HG03039 (cell line): ENCODE measurements around the gene GET4.
"Not testable (repeated sequence)": the region's sequence is repeated elsewhere in the genome, so short reads cannot be mapped to it uniquely, and the experiment has no call there.

Experiments used
- ATAC-seq: cut with Tn5 transposase; IDR thresholded peaks from one replicate; pipeline ENCODE4 v1.9.1; 2021; ENCODE audit warnings: mild to moderate bottlenecking, moderate library complexity; ENCODE audit not compliant: unreplicated experiment

Gene GET4

DNA sequence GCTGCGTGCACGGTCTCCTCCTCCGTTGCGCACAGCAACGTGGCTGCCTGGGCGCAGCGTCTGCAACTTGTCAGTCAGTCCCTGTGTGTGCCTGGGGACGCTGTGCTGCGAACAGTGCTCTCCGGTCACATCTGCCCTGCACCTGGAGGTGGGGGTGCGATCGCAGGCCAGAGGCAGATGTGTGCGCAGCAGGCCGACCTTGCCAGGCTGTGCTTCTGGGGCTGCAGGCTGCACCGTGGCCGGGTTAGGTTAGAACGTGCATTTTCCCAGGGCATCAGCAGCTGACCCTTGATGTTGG, 8.2 kb upstream of the GET4 start:
- ATAC-seq: no peak

DNA sequence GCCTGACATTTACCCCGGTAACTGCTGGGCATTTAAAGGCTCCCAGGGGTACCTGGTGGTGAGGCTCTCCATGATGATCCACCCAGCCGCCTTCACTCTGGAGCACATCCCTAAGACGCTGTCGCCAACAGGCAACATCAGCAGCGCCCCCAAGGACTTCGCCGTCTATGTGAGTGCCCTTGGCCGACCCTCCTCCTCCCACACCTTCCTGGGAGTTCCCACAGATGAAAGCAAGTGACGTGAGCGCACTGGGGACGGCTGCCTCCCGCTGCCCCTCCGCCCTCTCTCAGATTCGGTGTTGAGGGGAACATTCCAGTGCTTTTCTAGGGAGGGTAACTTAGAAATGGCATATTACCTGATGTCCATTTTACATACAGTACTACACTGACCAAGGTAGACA, 7.0 kb upstream of the GET4 start:
- no peak for ATAC-seq

DNA sequence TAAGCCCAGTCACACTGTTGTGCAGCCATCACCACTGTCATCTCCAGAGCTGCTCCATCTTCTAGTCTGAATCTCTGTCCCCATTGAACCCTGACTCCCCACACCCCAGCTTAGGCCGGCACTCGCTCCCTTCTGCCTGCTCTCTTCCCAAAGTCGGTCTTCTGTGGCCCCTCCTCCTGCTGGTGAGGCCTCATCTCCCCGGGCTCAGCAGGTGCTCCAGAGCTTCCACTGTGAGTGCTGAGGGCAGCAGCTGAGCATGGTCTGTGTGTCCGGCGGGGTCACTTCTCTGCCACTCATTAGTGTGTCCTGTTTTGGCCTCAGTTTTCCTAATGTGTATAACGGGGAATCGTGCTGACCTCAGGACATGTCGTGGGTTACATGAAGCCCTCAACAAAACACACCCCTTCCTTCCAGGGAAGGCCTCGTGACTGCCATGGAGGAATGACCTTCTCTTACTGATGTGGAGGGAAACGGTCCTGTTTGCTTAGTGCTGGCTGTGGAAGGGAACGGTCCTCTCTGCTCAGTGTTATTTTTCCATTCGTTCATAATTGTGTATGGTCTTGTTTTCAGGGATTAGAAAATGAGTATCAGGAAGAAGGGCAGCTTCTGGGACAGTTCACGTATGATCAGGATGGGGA, 4.3 kb upstream of the GET4 start:
- ATAC-seq: no peak

DNA sequence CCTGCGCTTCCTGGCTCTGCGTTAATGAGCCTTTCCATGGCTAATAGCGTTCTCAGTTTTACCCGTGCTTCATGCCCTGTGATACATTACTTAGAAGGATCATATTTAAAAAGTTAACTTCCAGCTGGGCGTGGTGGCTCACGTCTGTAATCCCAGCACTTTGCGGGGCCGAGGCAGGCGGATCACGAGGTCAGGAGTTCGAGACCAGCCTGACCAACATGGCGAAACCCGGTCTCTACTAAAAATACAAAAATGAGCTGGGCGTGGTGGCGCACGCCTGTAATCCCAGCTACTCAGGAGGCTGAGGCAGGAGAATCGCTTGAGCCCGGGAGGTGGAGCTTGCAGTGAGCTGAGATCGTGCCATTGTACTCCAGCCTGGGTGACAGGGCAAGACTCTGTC, 3.7 kb upstream of the GET4 start:
- not testable (repeated sequence) for ATAC-seq

DNA sequence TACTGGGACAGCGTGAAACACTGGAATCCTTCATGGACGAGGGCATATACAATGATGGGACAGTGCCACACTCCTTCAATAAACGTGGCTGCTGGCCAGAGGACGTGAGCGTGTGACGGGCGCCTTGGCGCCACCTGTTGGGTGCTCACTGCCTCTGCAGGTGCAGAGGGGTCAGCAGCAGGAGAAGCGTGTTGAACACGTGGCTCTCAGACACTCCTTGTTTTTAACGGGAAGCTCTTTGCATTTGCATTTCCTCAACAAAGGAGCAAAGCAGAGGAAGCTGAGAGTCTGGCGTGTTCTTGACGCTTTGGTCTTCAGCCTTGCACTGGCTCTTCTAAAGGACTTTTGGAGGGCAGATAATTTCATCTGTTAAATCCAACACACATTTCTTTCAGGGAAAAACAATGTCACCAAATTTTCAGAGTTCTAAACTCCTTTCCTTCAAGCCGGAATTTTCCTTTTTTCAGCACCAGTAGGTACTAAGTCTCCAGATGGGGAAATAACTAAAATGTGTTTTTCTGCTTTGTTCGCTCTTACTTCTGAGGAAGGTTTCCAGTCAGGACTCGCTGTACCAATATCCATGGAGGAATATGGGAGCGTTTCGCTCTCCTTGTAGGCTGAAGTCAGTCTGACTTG, 2.9 kb upstream of the GET4 start:
- ATAC-seq: no peak

DNA sequence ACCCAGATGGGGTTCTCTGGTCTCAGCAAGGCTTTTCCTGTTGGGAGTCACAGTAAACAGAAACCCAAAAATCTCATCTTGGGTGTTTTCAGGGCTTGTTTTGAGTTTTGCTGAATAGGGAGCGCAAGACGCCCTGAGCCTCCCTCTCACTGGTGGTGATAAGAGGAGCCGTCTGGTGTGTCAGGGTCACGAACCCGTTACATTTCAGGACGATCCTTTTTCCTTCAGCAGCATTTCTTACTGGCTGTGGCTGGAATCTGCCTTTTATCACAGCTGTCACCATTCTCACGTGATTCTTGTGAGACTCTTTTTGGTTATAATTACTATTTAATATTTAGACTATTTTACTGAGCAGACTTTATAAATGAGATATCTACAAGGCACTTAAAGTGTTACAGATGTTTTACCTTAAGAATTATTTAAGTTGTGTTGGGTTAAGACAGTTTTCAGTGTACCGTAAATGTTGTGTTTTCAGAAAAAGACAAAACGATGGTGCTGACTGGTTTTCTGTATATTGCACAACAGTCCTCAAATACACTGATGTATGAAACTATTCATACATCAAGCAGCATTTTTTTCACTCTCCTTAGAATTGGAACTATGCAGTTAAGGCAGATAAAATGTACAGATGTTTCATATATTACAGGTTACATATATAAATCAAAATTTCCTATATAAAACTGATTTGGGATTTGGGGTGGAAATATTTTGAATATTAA, 2.2 kb upstream of the GET4 start:
- no peak for ATAC-seq

DNA sequence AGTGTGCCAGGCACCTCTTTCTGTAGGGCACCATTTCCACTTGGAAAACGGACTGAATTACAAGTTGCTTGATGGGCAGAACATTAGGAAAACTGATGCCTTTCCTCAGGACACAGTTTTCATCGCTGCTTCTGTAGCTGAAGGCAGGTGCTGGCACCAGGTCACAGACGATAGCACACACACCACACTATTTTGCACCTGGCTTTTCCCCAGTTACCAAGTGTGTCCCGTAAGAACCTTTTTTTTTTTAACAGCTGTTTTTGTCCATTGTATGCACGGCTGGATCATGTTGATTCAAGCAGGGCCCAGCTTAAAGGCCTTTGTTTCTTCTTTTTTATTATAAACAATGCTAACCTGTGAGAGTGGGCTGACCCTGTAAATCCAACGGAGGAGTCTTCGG, 1.3 kb upstream of the GET4 start:
- no peak for ATAC-seq

DNA sequence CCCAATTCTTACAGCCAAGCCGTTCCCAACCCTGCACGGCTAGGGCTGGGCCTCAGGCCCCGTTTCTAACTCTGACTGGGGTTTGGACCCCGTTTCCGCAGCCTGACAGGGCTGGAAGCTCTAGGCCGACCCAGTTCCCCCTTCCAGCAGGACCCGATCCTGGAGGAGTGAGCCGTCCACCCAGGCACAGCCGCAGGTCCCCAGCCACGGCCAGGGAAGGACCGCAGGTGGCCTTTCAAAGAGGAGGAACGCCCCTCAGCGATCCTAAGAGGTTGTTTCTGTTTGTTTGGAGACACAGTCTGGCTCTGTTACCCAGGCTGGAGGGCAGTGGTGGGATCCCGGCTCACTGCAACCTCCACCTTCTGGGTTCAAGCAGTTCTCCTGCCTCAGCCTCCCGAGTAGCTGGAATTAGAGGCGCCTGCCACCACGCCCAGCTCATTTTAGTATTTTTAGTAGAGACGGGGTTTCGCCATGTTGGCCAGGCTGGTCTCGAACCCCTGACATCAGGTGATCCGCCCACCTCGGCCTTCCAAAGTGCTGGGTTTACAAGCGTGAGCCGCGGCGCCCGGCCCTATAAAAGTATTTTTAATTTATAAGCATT, 778 bp upstream of the GET4 start:
- ATAC-seq: no peak

DNA sequence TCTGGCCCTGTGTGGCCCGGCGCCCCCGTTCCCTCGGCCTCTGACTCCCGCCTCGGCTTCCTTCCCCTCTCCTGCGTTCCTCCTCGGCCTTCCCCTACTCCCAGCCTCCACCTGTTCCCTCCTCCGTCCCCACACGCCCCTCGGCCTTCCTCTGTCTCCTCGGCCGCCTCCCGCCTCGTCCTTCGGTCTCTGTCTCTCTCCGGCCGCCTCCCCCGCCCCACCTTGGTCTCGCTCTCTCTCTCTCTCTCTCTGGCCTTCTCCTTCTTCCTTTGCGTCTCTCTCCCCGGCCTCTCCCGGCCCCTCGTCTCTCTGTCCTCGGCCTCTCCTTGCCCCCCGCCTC, 588 bp downstream of the GET4 start:
- peak; percentile 14 for ATAC-seq

DNA sequence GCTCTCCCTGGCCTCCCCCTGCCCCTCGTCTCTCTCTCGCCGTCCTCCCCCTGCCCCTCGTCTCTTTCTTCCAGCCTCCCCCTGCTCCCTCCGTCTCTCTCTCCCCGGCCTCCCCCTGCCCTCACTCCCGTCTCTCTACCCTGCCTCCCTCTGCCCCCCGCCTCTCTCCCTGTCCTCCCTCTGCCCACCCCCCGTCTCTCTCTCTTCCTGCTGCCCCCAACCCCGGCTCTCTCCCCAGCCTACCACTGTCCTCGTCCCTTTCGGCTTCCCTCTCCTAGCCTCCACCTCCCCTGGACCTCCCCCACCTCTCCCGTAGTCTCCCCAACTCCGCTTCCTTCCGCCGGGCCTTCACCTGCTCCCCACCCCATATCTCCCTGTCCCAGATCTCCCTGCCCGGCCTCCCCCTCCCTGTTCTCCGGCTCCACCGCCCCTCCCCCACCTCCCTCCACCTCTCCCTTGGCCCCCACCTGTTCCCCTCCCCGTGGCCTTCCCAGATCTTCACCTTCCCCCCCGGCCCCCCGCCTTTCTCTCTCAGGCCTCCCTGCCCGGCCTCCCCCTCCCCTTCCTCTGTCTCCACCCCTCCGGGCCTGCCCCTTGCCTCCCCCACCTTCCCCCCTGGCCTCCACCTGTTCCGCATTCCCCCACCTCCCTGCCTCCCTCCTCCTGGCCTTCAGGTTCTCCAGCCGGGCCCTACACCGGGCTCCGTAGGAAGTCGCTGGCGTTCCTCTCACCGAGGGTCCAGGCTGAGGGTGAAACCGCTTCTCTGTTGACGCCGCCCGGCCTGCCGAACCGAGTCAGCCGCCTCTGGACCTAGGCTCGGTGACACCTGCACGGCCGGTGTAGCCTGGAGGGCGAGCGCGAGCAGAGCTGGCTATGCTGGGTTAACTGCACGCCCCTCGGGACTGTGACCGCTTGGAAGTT, 1.2 kb downstream of the GET4 start:
- ATAC-seq: no peak

DNA sequence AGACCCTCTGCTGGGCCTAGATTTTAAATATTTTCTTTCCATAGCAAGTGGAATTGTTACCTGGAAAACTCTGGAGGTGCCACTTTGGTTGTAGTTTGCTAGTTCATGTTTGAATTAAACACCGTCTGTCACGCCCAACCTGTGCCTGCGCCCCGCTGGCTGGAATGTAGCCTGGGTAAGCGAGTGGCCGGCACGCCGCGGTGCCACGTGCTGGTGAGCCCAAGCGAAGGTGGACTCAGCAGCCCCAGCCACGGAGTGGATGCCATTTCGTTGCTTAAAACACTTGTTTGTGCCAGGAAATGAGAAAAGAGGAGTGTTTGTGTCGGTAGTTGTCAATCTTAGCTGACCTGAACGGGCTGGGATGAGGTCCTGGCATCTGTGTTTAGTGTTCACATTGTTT, 2.7 kb downstream of the GET4 start:
- no peak for ATAC-seq

DNA sequence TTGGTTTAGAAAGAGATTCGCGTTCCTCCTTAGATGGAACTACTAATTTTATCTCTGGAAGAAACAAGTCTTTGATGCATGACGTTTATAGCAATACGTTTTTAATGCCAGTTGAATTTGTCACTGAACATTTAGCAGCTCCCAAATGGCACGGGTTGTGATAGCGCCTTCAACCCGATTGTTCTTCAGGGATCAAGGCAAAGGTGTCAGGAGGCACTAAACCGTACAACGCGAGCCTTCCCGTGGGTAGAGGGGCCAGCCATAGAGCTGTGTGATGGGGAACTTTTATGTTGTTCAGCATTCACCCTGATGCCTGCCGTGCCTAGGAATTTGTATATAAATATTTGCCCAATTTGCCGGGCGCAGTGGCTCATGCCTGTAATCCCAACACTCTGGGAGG, 3.4 kb downstream of the GET4 start:
- ATAC-seq: no peak

DNA sequence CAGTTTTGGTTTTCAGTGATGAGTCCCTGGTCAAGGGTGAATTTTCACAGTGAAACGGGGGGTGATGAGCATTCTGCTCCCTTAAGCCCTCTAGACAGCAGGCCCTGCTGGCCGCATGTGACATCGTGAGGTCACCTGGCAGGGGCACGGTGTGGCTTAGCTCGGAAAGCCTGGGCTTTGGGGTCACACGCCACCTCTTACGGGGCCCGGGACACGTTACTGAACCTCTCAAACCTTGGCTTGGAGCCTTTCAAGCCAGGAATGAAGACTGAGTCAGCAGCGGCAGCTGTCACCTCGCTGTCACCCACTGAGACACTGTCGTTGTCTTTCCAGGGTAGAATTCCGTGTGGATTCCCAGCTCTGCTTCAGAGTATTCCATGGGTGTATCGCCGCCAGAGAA, 4.1 kb downstream of the GET4 start:
- no peak for ATAC-seq

DNA sequence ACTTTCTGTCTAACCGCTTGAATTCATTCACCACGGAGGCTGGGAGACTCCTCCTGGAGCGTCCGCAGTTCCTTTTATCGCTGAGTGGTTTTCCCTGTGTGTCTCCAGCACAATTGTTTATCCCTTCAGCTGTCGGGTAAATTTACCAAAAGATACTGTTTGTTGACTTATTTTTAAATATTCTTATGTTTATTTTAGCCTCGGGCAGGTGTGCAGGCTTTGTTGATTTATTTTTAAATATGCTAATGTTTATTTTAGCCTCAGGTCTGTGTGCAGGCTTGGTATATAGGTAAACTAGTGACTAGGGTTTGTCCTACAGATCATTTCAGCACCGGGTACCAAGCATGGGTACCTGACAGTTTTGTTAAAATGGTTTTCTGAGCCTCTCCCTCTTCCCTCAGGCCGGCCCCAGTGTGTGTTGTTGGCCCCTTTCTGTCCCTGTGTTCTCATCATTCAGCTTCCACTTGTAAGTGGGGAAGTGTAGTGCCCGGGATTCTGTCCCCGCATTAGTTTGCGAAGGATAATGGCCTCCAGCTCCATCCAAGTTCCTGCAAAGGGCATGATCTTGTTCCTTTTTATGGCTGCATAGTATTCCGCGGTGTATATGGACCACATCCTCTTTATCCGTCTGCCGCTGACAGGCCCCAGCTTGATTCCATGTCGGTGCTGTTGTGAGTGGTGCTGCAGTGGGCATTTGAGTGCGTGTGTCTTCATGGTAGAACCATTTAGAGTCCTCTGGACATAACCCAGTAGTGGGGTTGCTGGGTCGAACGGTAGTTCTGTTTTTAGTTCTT, 5.3 kb downstream of the GET4 start:
- no peak for ATAC-seq

DNA sequence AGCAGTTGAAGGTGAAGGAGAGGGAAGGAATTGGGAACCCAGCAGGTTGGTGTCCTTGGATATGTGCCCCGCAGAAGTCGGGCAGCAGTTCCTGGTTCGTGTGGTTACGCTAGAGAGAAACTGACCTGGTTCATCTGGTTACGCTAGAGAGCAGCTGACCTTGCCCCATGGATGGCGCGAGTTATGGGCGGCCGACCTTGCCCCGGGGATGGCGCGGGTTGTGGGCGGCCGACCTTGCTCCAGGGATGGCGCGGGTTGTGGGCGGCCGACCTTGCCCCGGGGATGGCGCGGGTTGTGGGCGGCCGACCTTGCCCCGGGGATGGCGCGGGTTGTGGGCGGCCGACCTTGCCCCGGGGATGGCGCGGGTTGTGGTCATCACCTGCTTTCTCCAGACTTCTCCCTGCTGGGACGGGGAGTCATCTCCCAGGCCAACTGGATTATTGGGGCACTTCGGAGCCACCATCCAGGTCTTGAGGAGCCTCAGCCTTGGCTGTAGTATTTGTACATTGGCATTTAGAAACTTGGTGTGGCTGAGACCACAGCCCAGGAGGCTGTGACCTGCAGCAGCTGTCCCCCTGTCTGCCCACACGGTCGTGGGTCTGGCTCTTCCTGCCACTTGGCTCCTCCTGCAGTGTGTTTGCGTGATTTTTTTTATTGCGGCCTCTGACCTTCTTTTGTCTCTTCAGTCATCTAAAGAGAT, 6.1 kb downstream of the GET4 start:
- ATAC-seq: no peak

DNA sequence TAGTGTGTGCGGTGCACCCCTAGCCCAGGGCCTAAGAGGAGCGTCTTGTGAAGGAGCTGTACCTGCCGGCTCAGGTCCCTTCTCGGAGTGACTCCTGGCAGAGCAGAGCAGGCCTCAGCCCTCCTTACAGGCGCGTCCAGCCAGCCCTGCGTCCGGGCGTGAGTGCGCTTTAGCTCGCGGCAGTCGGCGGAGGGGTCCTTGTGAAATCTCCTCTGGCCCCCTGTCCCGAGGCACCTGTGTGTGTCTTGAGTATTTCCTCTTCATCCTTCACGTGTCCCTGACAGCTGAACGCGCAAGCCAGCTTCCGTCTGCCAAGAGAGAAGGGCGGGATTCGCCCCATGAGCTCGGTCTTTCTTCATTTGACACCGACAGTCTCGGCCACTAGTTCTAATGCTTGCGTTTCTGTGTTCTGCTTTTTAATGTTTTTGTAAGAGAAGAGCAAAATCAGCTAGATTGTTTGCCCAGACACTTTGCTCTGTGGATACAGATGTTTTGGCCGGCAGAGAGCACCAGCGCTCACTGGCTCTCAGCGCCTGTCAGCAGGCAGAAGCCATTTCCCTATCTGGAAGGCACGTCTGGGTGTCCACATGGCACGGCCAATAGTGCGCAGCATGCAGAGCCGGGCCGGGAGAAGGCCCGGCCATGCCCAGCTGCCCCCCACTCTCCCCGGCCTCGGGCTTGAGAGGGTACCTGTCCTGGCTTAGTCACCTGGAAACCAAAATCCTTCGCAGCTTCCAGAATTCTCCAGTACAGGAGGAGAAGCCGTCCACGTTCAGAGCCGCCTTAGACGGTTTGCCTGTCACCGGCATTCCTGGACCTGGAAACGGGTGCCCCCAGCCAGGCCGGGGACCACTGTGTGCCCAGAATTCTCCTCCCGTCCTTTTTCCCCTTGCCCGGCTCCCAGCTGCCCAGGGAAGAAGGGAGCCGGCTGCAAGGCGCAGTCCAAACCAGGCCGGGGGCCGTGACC, 7.0 kb downstream of the GET4 start:
- ATAC-seq: no peak

DNA sequence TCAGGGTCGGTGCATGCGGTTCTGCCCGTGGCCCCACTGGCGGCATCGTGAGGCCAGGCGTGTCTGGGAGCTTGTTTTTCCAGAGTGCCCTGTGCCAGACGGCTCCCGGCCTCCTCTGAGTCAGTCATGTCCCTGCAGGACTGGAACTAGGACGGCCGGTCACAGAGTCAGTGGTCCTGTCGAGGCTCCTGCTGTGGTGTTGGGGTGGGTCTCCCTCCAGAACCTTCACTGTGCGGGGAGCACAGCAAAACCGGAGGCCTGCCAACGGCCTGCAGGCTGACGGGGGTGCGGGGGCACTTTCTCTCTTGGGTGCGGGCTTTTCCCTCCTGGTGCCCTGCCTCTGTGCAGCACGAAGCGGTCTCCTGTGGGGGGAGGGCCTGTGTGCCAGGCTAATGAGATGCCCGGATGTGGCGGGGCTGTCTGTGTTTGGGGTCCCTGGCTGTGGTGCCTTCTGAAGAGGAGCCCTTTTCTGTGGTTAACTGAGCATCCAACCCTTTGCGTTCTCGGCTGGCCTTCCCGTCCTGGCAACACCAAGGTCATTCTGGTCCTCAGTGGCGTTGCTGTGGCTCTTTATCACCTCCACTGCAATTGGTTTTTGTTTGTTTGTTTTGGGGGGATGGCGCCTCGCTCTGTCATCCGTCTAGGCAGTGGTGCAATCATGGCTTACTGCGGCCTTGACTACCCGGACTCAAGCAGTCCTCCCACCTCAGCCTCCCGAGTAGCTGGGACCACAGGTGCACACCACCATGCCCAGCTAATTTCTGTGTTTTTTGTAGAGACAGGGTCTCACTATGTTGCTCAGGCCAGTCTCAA, 8.0 kb downstream of the GET4 start:
- no peak for ATAC-seq
